HG03039 (cell line): ENCODE measurements around the gene MRPL30.
"Not testable (repeated sequence)": the region's sequence is repeated elsewhere in the genome, so short reads cannot be mapped to it uniquely, and the experiment has no call there.

Source experiments
- ATAC-seq: cut with Tn5 transposase; IDR thresholded peaks from one replicate; pipeline ENCODE4 v1.9.1; 2021; ENCODE audit warnings: mild to moderate bottlenecking, moderate library complexity; ENCODE audit not compliant: unreplicated experiment

Gene MRPL30

GRCh38 chr2:99183025-99183424 is 2.0 kb downstream of the MRPL30 start:
- ATAC-seq = no peak

GRCh38 chr2:99184811-99185210 is 3.8 kb downstream of the MRPL30 start:
- ATAC-seq = no peak

GRCh38 chr2:99187011-99187410 is 6.0 kb downstream of the MRPL30 start:
- no peak for ATAC-seq

- ATAC-seq = no peak
Measured at GRCh38 chr2:99188357-99188756, 7.4 kb downstream of the MRPL30 start.

GRCh38 chr2:99190548-99190947 is 9.6 kb downstream of the MRPL30 start:
- no peak for ATAC-seq

GRCh38 chr2:99192364-99192763 is 11.4 kb downstream of the MRPL30 start:
- ATAC-seq = not testable (repeated sequence)

- no peak for ATAC-seq
Measured at GRCh38 chr2:99198103-99198841, 17.3 kb downstream of the MRPL30 start.

GRCh38 chr2:99200076-99200800 is 19.3 kb downstream of the MRPL30 start:
- no peak for ATAC-seq

- ATAC-seq = no peak
Measured at GRCh38 chr2:99201959-99202678, 21.1 kb downstream of the MRPL30 start.

GRCh38 chr2:99205491-99205890 is 24.5 kb downstream of the MRPL30 start:
- no peak for ATAC-seq

GRCh38 chr2:99216096-99216495 is 35.1 kb downstream of the MRPL30 start:
- ATAC-seq = no peak

GRCh38 chr2:99217929-99218501 is 37.0 kb downstream of the MRPL30 start:
- ATAC-seq = no peak

GRCh38 chr2:99233177-99233576 is 52.2 kb downstream of the MRPL30 start:
- ATAC-seq = not testable (repeated sequence)

- no peak for ATAC-seq
Measured at GRCh38 chr2:99238599-99238998, 57.6 kb downstream of the MRPL30 start.

- no peak for ATAC-seq
Measured at GRCh38 chr2:99240431-99240830, 59.4 kb downstream of the MRPL30 start.

- ATAC-seq = no peak
Measured at GRCh38 chr2:99242151-99242550, 61.2 kb downstream of the MRPL30 start.
